Measurements from ENCODE around the gene CELF4. TPM values are rescaled to one million over a fixed set of nuclear protein-coding genes. Genes with fewer than 3 reads are reported as not detected.

Gene CELF4
- total and polyA plus RNA-seq, 5 donors from 2014 or later = 0.08 to 0.30 (median 0.08) TPM; not detected in 2

GRCh38 chr18:37242826-37243560 lies 322.6 kb downstream of the CELF4 start:
- peak overlapping the region in 1 of 4 donors; percentile 31 for H3K4me3 Mint-ChIP-seq

GRCh38 chr18:37242091-37242490 lies 323.5 kb downstream of the CELF4 start:
- H3K36me3 Mint-ChIP-seq = no peaks in the 10 kb centered on the region
- peaks cover 0 to 4% (median 0%) of the 10 kb centered on the region in 4 donors for H3K4me1 Mint-ChIP-seq
- no peaks in the 10 kb centered on the region for H3K36me3 ChIP-seq (ENCODE audit: control insufficient read depth, insufficient read depth, low read length)
- H3K4me3 ChIP-seq (ENCODE audit: low read depth, low read length) = no peak overlapping the region
- H3K27me3 Mint-ChIP-seq = peaks cover 37% of the 10 kb centered on the region
- H3K27me3 ChIP-seq (ENCODE audit: control insufficient read depth, insufficient read depth, low read length) = peaks cover 7% of the 10 kb centered on the region
- H3K27ac ChIP-seq (ENCODE audit: insufficient read depth, low read length, poor library complexity, severe bottlenecking) = no peak overlapping the region
- H3K27ac Mint-ChIP-seq = no peak overlapping the region
- no peak for ATAC-seq (ENCODE audit: low read depth in 2 of 2)
- no peaks in the 10 kb centered on the region for H3K4me1 ChIP-seq (ENCODE audit: control insufficient read depth, insufficient read depth, low read length, poor library complexity, severe bottlenecking)
- peaks cover 0 to 5% (median 2%) of the 10 kb centered on the region in 7 donors for H3K9me3 Mint-ChIP-seq
- DNase-seq = no peak
- H3K4me3 Mint-ChIP-seq = no peak overlapping the region
- no peaks in the 10 kb centered on the region for H3K9me3 ChIP-seq (ENCODE audit: control insufficient read depth in 2 of 2, low read length in 2 of 2)

More at GRCh38 chr18:37242826-37243560, 322.6 kb downstream of the CELF4 start:
- DNase-seq (no peak), ATAC-seq (ENCODE audit: low read depth in 2 of 2) (no peak)
- Histone ChIP-seq H3K27ac (ENCODE audit: insufficient read depth, low read length, poor library complexity, severe bottlenecking) (no peak overlapping the region), H3K4me1 (ENCODE audit: control insufficient read depth, insufficient read depth, low read length, poor library complexity, severe bottlenecking) (no peaks in the 10 kb centered on the region), H3K9me3 (ENCODE audit: control insufficient read depth in 2 of 2, low read length in 2 of 2) (no peaks in the 10 kb centered on the region), H3K4me3 (ENCODE audit: low read depth, low read length) (no peak overlapping the region), H3K36me3 (ENCODE audit: control insufficient read depth, insufficient read depth, low read length) (no peaks in the 10 kb centered on the region), H3K27me3 (ENCODE audit: control insufficient read depth, insufficient read depth, low read length) (peaks cover 7% of the 10 kb centered on the region)
- Mint-ChIP-seq H3K9me3 (peaks cover 0 to 6% (median 2%) of the 10 kb centered on the region in 7 donors), H3K27ac (peak overlapping the region in 1 of 3 donors; percentile 74), H3K36me3 (no peaks in the 10 kb centered on the region), H3K27me3 (peaks cover 37% of the 10 kb centered on the region), H3K4me1 (peaks cover 0 to 4% (median 0%) of the 10 kb centered on the region in 4 donors)

DNA sequence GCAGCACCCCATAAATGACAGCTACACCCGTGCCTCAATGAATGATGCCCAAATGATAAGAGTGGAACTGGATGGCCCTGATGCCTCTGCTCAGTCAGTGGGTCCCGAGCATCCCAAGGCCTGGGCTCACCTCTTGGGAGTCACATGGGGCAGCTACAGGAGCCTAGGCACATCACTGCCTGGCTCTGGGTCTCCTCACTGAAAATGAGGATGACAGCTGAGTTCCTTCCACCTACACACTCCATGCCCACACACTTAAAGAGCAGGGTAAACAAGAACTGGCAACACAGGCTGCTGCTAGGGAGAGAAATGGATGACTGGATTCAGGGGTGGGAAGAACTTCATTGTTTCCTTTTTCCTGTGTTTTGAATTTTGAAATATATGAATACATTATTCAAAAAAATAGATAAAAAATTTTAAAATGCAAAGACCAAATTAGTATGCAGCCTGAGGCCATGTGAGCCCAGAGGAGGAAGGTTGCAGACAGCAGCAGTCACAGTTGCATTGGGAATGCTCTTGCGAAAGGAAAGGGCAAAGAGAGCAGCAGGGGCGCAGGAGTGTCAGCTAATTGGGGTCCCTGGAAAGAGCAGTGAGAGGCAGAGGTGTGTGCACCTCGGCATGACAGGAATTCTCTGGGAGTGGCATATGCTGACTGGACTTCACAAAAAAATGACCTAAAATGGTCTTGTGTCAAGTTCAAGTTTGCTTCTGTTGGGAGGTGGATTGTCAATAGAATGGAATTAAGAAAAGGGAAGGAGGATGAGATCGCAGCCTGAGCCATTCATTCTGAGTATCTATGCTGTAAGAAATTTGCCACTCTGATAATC lies 327.1 kb downstream of the CELF4 start:
- no peaks in the 10 kb centered on the region for H3K4me1 ChIP-seq (ENCODE audit: control insufficient read depth, insufficient read depth, low read length, poor library complexity, severe bottlenecking)
- no peaks in the 10 kb centered on the region for H3K9me3 ChIP-seq (ENCODE audit: control insufficient read depth in 2 of 2, low read length in 2 of 2)
- H3K4me3 ChIP-seq (ENCODE audit: low read depth, low read length) = no peak overlapping the region
- Mint-ChIP-seq H3K4me3 (no peak overlapping the region), H3K27ac (no peak overlapping the region), H3K36me3 (no peaks in the 10 kb centered on the region), H3K9me3 (peaks cover 0 to 1% (median 0%) of the 10 kb centered on the region in 7 donors), H3K4me1 (no peaks in the 10 kb centered on the region), H3K27me3 (peaks cover 20% of the 10 kb centered on the region)
- DNase-seq (no peak), ATAC-seq (ENCODE audit: low read depth in 2 of 2) (no peak)
- no peaks in the 10 kb centered on the region for H3K36me3 ChIP-seq (ENCODE audit: control insufficient read depth, insufficient read depth, low read length)
- H3K27ac ChIP-seq (ENCODE audit: insufficient read depth, low read length, poor library complexity, severe bottlenecking) = no peak overlapping the region
- no peaks in the 10 kb centered on the region for H3K27me3 ChIP-seq (ENCODE audit: control insufficient read depth, insufficient read depth, low read length)

GRCh38 chr18:37235583-37235982 lies 330.0 kb downstream of the CELF4 start:
- Mint-ChIP-seq H3K27ac (no peak overlapping the region), H3K36me3 (no peaks in the 10 kb centered on the region), H3K4me1 (no peaks in the 10 kb centered on the region), H3K9me3 (peaks cover 0 to 1% (median 0%) of the 10 kb centered on the region in 7 donors), H3K27me3 (peaks cover 5% of the 10 kb centered on the region), H3K4me3 (no peak overlapping the region)
- DNase-seq = no peak
- H3K9me3 ChIP-seq (ENCODE audit: control insufficient read depth in 2 of 2, low read length in 2 of 2) = no peaks in the 10 kb centered on the region
- H3K36me3 ChIP-seq (ENCODE audit: control insufficient read depth, insufficient read depth, low read length) = no peaks in the 10 kb centered on the region
- no peak for ATAC-seq (ENCODE audit: low read depth in 2 of 2)
- no peak overlapping the region for H3K27ac ChIP-seq (ENCODE audit: insufficient read depth, low read length, poor library complexity, severe bottlenecking)
- no peaks in the 10 kb centered on the region for H3K27me3 ChIP-seq (ENCODE audit: control insufficient read depth, insufficient read depth, low read length)
- no peak overlapping the region for H3K4me3 ChIP-seq (ENCODE audit: low read depth, low read length)
- no peaks in the 10 kb centered on the region for H3K4me1 ChIP-seq (ENCODE audit: control insufficient read depth, insufficient read depth, low read length, poor library complexity, severe bottlenecking)

DNA sequence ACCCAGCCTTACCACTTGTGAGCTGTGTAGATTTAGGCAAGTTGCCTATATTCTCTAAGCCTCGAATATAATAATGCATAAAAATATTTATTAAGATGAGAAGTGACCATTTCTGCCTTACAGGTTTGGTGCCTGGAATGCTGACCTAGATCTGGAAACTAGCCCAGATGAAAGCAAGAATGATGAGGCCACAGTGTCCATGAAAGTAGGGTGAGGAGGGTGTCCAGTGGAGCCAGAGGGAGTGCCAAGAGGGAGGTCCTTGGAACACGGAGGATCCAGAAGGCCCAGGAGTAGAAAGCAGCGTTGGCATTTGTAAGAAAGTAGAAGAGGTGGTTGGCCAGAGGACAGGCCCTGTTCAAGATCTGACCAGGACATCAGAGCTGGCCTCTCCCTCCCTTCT lies 334.3 kb downstream of the CELF4 start:
- no peak overlapping the region for H3K27ac Mint-ChIP-seq
- no peak overlapping the region for H3K4me3 ChIP-seq (ENCODE audit: low read depth, low read length)
- H3K4me3 Mint-ChIP-seq = no peak overlapping the region
- H3K4me1 ChIP-seq (ENCODE audit: control insufficient read depth, insufficient read depth, low read length, poor library complexity, severe bottlenecking) = no peaks in the 10 kb centered on the region
- no peak overlapping the region for H3K27ac ChIP-seq (ENCODE audit: insufficient read depth, low read length, poor library complexity, severe bottlenecking)
- H3K9me3 Mint-ChIP-seq = peaks cover 0 to 5% (median 0%) of the 10 kb centered on the region in 7 donors
- H3K9me3 ChIP-seq (ENCODE audit: control insufficient read depth in 2 of 2, low read length in 2 of 2) = no peaks in the 10 kb centered on the region
- H3K36me3 ChIP-seq (ENCODE audit: control insufficient read depth, insufficient read depth, low read length) = no peaks in the 10 kb centered on the region
- no peak for DNase-seq
- H3K4me1 Mint-ChIP-seq = peaks cover 0 to 2% (median 0%) of the 10 kb centered on the region in 4 donors
- peaks cover 6% of the 10 kb centered on the region for H3K36me3 Mint-ChIP-seq
- H3K27me3 Mint-ChIP-seq = no peaks in the 10 kb centered on the region
- ATAC-seq (ENCODE audit: low read depth in 2 of 2) = no peak
- no peaks in the 10 kb centered on the region for H3K27me3 ChIP-seq (ENCODE audit: control insufficient read depth, insufficient read depth, low read length)

DNA sequence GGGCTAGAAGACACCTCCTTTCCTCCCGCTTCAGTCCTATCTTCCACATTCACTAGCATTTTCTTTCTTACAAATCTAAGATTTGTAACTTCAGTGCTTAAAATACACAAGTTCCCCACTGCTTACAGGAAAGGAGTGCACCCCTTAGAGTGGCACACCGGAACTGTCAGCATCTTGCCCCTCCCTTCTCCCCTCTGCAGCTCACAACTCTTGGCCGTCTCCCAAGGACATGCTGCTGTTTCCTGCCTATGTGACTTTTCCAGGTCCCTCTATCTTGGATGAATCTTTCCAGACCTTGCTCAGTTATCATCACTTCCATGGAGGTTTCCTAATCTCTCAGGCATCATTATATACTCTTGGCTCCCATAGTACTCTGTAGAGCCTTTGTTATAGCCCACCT lies 334.8 kb downstream of the CELF4 start:
- Histone ChIP-seq H3K9me3 (ENCODE audit: control insufficient read depth in 2 of 2, low read length in 2 of 2) (no peaks in the 10 kb centered on the region), H3K4me1 (ENCODE audit: control insufficient read depth, insufficient read depth, low read length, poor library complexity, severe bottlenecking) (no peaks in the 10 kb centered on the region), H3K4me3 (ENCODE audit: low read depth, low read length) (no peak overlapping the region), H3K36me3 (ENCODE audit: control insufficient read depth, insufficient read depth, low read length) (no peaks in the 10 kb centered on the region), H3K27me3 (ENCODE audit: control insufficient read depth, insufficient read depth, low read length) (no peaks in the 10 kb centered on the region), H3K27ac (ENCODE audit: insufficient read depth, low read length, poor library complexity, severe bottlenecking) (no peak overlapping the region)
- H3K4me3 Mint-ChIP-seq = no peak overlapping the region
- ATAC-seq (ENCODE audit: low read depth in 2 of 2) (no peak), DNase-seq (no peak)
- peaks cover 11% of the 10 kb centered on the region for H3K36me3 Mint-ChIP-seq
- H3K9me3 Mint-ChIP-seq = peaks cover 0 to 5% (median 0%) of the 10 kb centered on the region in 7 donors
- no peak overlapping the region for H3K27ac Mint-ChIP-seq
- no peaks in the 10 kb centered on the region for H3K27me3 Mint-ChIP-seq
- H3K4me1 Mint-ChIP-seq = peaks cover 0 to 2% (median 0%) of the 10 kb centered on the region in 4 donors

DNA sequence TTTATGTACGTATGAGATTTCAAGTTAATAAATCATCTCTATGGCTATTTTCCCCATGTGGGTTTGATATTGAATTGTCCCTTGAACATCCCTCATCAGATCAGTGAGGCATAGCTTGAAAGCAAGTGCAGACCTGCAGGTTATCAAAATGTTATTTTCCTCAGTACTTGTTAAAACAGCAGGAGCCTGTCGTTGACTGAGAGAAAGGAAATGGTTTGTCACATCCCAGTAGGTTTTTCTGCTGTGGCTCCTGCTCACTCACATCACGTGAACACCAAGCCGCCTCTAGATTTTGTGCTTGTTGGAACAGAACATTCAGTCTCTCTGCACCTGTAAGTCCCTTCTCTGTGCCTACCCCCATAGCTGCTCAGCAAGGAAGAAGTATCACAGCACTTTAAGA lies 340.3 kb downstream of the CELF4 start:
- no peaks in the 10 kb centered on the region for H3K36me3 ChIP-seq (ENCODE audit: control insufficient read depth, insufficient read depth, low read length)
- no peak overlapping the region for H3K27ac Mint-ChIP-seq
- no peak overlapping the region for H3K4me3 Mint-ChIP-seq
- H3K4me1 ChIP-seq (ENCODE audit: control insufficient read depth, insufficient read depth, low read length, poor library complexity, severe bottlenecking) = no peaks in the 10 kb centered on the region
- peaks cover 0 to 6% (median 2%) of the 10 kb centered on the region in 7 donors for H3K9me3 Mint-ChIP-seq
- no peaks in the 10 kb centered on the region for H3K27me3 ChIP-seq (ENCODE audit: control insufficient read depth, insufficient read depth, low read length)
- no peak for ATAC-seq (ENCODE audit: low read depth in 2 of 2)
- no peak for DNase-seq
- peaks cover 34% of the 10 kb centered on the region for H3K36me3 Mint-ChIP-seq
- H3K4me3 ChIP-seq (ENCODE audit: low read depth, low read length) = no peak overlapping the region
- H3K27me3 Mint-ChIP-seq = no peaks in the 10 kb centered on the region
- peaks cover 0 to 2% (median 0%) of the 10 kb centered on the region in 4 donors for H3K4me1 Mint-ChIP-seq
- H3K9me3 ChIP-seq (ENCODE audit: control insufficient read depth in 2 of 2, low read length in 2 of 2) = no peaks in the 10 kb centered on the region
- H3K27ac ChIP-seq (ENCODE audit: insufficient read depth, low read length, poor library complexity, severe bottlenecking) = no peak overlapping the region
